ENCODE measurements around the gene LRCOL1.
A peak's percentile ranks its signal among the peaks of the same experiment; 100 is the strongest.

LRCOL1 gene

GRCh38 chr12:132610051-132610759 is at the start of gene LRCOL1:
Gene LRCOL1 (minus strand): TSS chr12:132610582. CDS start chr12:132606251, 4,331 bp downstream.
- DNase-seq (ENCODE audit: low spot score): peak; percentile 64

DNA sequence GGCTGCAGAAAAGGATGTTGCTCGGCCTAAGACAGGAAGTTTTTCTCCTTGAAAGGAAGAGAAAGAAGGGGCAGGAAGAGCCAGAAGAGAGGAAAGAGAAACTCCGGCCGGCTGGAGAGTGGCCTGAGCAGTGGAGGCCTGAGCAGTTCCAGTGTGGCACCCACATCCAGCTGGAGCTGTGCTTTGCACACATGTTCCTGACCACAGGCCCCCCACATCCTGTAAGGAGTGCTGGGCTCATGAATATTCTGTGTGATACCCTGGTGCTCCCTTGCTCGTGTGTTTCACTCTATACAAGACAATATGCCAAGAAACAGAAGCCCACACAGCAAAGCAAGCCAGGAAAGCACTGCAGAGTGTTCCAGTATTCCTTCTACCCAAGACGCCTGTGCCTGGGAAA is 49.7 kb upstream of the LRCOL1 start:
- no peak for DNase-seq (ENCODE audit: low spot score)

- no peak for DNase-seq (ENCODE audit: low spot score)
Measured at GRCh38 chr12:132659146-132659545, 48.8 kb upstream of the LRCOL1 start.

DNA sequence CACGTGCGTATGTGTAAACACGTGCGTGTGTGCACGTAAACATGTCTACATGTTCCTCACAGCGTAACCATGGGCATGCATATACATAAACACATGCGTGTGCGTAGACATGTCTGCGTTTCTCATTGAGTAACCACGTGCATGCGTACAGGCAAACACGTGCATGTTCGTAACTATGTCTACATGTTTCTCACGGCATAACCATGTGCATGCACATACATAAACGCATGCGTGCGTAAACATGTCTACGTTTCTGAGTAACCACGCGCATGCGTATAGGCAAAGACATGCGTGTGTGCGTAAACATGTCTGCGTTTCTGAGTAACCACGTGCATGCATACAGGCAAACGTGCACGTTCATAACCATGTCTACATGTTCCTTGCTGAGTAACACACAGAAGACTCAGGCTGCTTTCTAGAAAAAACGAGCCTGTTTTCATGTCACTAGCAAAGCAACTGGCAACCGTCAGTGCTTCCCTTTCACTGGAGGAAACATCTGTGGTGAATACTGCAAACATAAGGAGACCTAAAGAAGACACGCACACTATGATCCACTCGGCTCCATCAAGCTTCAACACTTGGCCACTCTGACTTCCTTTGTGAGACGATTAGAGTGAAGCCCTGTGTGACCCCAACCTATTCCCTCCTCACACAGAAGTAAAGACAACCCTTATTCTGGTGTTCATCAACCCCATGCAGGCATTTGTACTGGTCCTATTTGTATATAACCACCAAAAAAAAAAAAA is 47.9 kb upstream of the LRCOL1 start:
- no peak for DNase-seq (ENCODE audit: low spot score)

DNA sequence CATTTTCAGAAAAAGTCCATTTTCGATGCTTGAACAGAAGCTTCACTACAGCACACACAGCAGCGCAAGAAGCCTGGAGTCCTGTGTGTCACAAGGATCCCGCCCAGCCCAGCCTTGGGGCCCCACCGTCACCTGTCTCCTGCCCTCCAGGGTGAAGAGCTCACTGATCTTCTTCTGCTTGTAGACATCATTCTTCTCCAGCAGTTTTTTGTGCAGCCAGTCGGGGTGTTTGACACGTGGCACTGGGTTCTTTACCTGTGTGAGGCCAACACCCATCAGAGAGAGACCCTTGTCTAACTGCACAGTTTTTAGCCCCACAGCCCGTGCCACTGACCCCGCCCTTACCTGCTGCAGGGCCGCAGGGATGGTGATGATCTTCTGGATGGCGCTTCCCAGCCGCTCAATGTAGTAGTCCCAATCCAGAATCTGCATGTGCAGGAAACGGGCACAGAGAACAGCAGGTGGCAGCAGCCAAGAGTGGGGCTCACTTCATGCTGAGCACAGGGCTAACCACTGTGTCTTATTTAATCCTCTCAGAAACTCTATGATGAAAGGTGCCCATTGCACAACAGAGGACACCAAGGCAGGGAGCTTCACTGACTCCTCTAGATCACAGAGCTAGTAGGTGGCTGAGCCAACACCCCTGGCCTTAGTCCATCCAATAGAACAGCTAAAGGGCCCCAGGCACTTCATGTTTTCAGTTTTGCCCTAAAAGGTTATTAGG is 46.8 kb upstream of the LRCOL1 start:
- no peak for DNase-seq (ENCODE audit: low spot score)

- DNase-seq (ENCODE audit: low spot score): no peak
Measured at GRCh38 chr12:132653567-132654290, 43.3 kb upstream of the LRCOL1 start.

GRCh38 chr12:132651444-132652100 is 41.2 kb upstream of the LRCOL1 start:
- DNase-seq (ENCODE audit: low spot score): no peak

- no peak for DNase-seq (ENCODE audit: low spot score)
Measured at GRCh38 chr12:132649226-132649945, 39.0 kb upstream of the LRCOL1 start.

DNA sequence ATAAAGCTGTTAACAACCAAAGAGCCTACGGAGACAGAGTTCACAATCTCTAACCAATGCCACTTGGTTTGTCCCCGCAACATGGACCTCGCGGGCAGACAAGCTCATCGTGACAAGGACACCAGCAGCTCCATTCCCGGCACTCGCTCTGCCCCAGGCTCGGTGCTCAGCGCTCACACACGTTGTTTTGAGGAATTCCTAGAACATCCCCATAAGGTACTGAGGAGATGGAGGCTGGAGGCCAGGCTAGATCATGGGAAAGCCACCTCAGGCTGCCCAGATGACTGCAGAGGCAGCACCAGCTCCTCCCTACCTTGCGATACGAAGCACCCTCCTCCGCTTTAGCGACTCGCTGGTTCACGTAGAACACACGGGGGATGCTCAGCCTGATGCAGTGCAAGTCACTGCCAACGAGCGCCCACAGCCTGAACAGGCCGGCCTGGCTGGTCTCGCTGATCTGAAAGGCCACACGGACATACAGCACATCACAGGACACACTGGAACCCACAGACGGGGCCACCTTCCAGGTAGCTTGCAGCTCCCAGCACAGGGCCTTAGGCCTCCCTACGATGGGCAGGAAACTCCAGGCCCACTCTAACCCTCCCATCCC is 38.3 kb upstream of the LRCOL1 start:
- no peak for DNase-seq (ENCODE audit: low spot score)

GRCh38 chr12:132647858-132648257 is 37.5 kb upstream of the LRCOL1 start:
- DNase-seq (ENCODE audit: low spot score): no peak

DNA sequence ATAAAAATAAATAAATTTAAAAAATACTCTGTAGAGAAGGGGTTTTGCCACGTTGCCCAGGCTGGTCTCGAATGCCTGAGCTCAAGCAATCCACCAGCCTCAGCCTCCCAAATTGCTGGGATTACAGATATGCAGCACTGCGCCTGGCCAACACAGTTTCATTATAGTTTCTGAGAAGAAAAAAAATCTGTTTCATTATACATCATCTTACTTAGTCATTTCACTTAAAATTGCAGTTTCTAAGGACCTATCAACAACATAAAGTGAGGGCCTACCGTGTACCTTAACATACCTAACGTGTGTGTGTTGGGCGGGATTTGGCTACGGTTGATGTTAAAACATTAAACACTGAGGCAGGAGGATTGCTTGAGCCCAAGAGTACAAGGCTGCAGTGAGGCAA is 36.5 kb upstream of the LRCOL1 start:
- no peak for DNase-seq (ENCODE audit: low spot score)

DNA sequence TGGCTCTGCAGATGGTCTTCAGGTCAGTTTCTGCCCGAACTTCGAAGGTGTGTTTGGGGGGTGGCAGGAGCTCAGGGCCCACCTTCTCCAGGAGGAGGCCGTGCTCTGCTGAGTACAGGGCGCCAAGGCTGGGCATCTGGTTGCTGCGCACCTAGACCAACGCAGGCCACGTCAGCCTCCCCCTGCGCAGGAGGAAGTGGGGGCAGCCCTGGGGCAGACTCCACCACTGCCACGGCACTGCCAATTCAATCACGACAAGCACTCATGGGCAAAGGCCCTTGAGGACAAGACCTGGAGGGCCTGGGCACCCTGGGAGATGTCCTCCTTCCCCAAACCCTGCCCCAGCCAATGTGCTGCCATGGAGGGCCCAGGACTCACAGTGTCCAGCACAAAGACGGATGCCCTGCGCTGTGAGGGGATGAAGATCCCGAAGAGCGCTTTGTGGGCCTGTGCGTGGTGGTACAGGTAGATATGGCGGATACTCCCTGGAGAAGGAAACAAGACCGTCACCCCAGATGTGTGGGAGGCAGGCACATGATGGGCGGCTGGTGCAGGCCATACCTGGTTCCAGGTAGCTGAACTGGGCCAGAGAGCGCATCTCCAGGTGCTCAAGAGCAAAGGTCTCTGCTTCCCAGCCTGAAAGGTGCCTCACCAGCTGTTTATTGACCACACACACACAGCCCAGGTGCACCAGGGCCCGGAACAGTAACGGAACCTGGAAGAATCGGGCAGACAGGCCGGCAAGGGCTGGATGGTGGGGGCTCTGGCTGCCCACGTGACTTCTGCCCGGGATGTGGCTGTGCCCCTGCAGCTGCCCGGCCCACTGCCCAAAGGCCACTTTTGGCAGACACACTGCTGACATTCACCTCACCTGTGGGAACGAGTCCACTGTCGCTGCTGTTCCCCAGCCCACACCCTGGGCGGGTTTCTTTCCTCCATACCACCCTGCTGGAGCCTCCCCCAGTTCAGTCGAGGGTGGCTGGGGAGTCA is 32.8 kb upstream of the LRCOL1 start:
- DNase-seq (ENCODE audit: low spot score): no peak

DNA sequence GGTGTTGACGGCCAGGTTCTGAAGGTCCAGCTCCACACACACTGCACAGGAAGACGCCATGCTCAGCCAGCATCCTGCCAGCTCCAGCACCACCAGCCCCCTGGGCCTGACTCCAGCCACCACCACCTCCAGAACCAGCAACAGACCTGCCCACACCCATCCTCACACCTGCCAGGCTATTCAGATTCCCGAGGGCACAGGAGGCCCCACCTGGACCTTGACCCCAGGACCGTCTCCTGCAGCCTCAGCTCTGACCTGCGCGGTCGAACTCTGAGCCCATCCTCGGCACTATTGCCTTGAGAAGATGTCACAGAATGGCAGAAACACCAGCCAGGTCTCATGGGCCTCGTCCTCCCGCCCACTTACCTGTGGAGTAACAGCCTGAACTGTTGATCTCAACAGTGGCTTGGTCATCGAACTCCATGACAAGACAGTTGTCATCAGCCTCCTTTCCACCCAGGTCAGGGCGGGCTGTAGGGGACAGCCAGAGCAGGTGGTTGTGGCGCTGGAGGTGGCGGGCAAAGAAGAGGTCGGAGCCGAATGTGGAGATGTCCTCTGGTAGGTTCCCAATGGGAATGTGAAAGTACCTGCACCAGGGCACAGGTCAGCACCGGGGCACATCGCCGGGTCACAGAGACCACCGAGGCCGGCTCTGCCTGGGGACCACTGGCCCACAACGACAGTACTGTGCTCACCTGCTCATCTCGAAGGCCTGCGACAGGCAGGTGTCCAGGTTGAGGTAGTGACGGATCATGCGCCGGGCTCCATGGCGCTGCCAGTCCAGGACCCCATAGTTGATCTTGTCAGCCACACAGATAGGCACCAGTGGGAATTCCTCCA is 31.6 kb upstream of the LRCOL1 start:
- no peak for DNase-seq (ENCODE audit: low spot score)

- no peak for DNase-seq (ENCODE audit: low spot score)
Measured at GRCh38 chr12:132640936-132641335, 30.6 kb upstream of the LRCOL1 start.

GRCh38 chr12:132639956-132640520 is 29.7 kb upstream of the LRCOL1 start:
- DNase-seq (ENCODE audit: low spot score): no peak

- no peak for DNase-seq (ENCODE audit: low spot score)
Measured at GRCh38 chr12:132638541-132639408, 28.4 kb upstream of the LRCOL1 start.

GRCh38 chr12:132637811-132638210 is 27.4 kb upstream of the LRCOL1 start:
- no peak for DNase-seq (ENCODE audit: low spot score)

Measured in left forelimb (tissue), 1 donor.